Pancreas (tissue), 10 donors: ENCODE results near the gene PSRC1. TPM values are rescaled to one million over a fixed set of nuclear protein-coding genes. Genes with fewer than 3 reads are reported as not detected.

ENCODE experiments used
- ATAC-seq, 4 donors: fragments of 200-7000 bp; cut with Tn5 transposase; one replicate each; pipeline versions ENCODE4 v1.8.0 to v1.9.1; 2020; ENCODE audit warnings: mild to moderate bottlenecking in 4 of 4, moderate library complexity in 4 of 4
- DNase-seq, 6 donors: peaks; one replicate each; pipeline ENCODE4 v3.0.0-alpha.2; 2020
- FAIRE-seq: peaks from 2 replicates; lab custom pipeline; 2012; peaks lifted over from hg19 to GRCh38; lab: Jason Lieb, UNC
- H3K27ac ChIP-seq, 4 donors: fragments of 200-600 bp; sonication (generic); 1 replicate in 3 of 4; 2 replicates in 1 of 4; pipeline versions ENCODE4 v1.5.0 to v1.8.0; 2020
- H3K27me3 ChIP-seq, 4 donors: fragments of 200-600 bp; one replicate each; pipeline ENCODE4 v1.8.0; 2021
- H3K36me3 ChIP-seq, 3 donors: fragments of 200-600 bp; sonication (generic) in 1 of 3; one replicate each; pipeline versions ENCODE4 v1.5.0 to v1.8.0; 2020 to 2021
- H3K4me1 ChIP-seq, 3 donors: fragments of 200-600 bp; one replicate each; pipeline ENCODE4 v1.8.0; 2021
- H3K4me3 ChIP-seq, 4 donors: fragments of 200-600 bp; sonication (generic) in 2 of 4; one replicate each; pipeline versions ENCODE4 v1.5.0 to v1.8.0; 2020 to 2021
- H3K9me3 ChIP-seq, 4 donors: fragments of 200-600 bp; one replicate each; pipeline ENCODE4 v1.8.0; 2021
- CTCF ChIP-seq, 4 donors: fragments of 200-600 bp; sonication (generic) in 3 of 4; IDR thresholded peaks; one replicate each; pipeline versions ENCODE4 v1.5.0 to v1.8.0; 2021; ENCODE audit warnings: antibody characterized with exemption in 4 of 4
- WGBS, 2 donors: extraction: QIAGEN DNeasy Blood & Tissue Kit; methylation state at CpG; one replicate each; pipeline ENCODE4 v1.1.7; 2013; 5-methylcytosine and 5-hydroxymethylcytosine counted together
- intact Hi-C, 3 donors: fragments of 100-400 bp; cut with DNase I; formaldehyde crosslinking; loops; one replicate each; pipeline versions ENCODE4 v1.11.1 to v1.14.2; 2022
- polyA plus RNA-seq, 2 donors: library from polyadenylated mRNA; stranded (reverse); fragments of 200-250 nt; gene quantifications; one replicate each; pipeline ENCODE4 v1.2.3, GENCODE V29; 2013
- total RNA-seq, 6 donors: library from RNA; stranded (reverse); fragmentation: NEBNext Ultra II Directional in 4 of 6; extraction: Animal tissue kit (Norgen Biotek cat#: 25700) in 4 of 6; gene quantifications; one replicate each; pipeline versions ENCODE4 v1.2.1 to v1.2.4, GENCODE V29; 2021 to 2023
- donor health status: healthy with polysubstance abuse.
- donor health status: DM: no; HTN: no; CAD: no; lungs with moderate emphysema.
- donor health status: DM: no; HTN: no; CAD: no.
- donor health status: control.
- donor health status: control.
- donor health status: Bipolar disorder and iron deficiency.
- donor health status: DM: yes; HTN: yes; CAD: no.
- donor health status: DM: no; HTN: no; CAD: no.
- donor health status: DM: no; HTN: no; CAD: no.
- donor health status: DM: yes; HTN: yes; CAD: no.

The PSRC1 gene
- total and polyA plus RNA-seq, 8 donors, result 0.08 to 5.4 (median 0.91) TPM

GRCh38 chr1:109253803-109254620 is 28.9 kb downstream of the PSRC1 start:
- intact Hi-C loops, result loop anchor here in 1 of 3 donors (5.0 kb wide), 1 partner anchor 278 kb away; no protein-coding TSS in a partner anchor
- Histone ChIP-seq H3K27me3 (no peaks in the 10 kb centered on the region), H3K4me1 (peaks cover 0 to 2% (median 0%) of the 10 kb centered on the region in 3 donors), H3K36me3 (no peaks in the 10 kb centered on the region), H3K27ac (peak overlapping the region in 3 of 4 donors; percentile 41 to 62 (median 55)), H3K4me3 (no peak overlapping the region), H3K9me3 (no peaks in the 10 kb centered on the region)
- DNase-seq (no peak), FAIRE-seq (no peak), ATAC-seq (peak in 1 of 4 donors; percentile 10)
- TF ChIP-seq CTCF (IDR thresholded peaks at IDR 0.05), result no peak
- 48 to 56% methylated on average over 9 of the region's 9 CpGs for WGBS, 2 donors

GRCh38 chr1:109252893-109253802 is 29.8 kb downstream of the PSRC1 start:
- Histone ChIP-seq H3K27ac (peak overlapping the region in 3 of 4 donors; percentile 41 to 62 (median 55)), H3K36me3 (no peaks in the 10 kb centered on the region), H3K27me3 (no peaks in the 10 kb centered on the region), H3K4me3 (no peak overlapping the region), H3K9me3 (no peaks in the 10 kb centered on the region), H3K4me1 (peaks cover 0 to 4% (median 0%) of the 10 kb centered on the region in 3 donors)
- DNase-seq, result no peak
- no peak for TF ChIP-seq CTCF (IDR thresholded peaks at IDR 0.05)
- intact Hi-C loops, result loop anchor here in 1 of 3 donors (5.0 kb wide), 1 partner anchor 279 kb away; no protein-coding TSS in a partner anchor
- FAIRE-seq, result no peak
- 79 to 86% methylated on average over 33 of the region's 33 CpGs for WGBS, 2 donors
- ATAC-seq, result peak in 3 of 4 donors; percentile 19 to 51 (median 34)

DNA sequence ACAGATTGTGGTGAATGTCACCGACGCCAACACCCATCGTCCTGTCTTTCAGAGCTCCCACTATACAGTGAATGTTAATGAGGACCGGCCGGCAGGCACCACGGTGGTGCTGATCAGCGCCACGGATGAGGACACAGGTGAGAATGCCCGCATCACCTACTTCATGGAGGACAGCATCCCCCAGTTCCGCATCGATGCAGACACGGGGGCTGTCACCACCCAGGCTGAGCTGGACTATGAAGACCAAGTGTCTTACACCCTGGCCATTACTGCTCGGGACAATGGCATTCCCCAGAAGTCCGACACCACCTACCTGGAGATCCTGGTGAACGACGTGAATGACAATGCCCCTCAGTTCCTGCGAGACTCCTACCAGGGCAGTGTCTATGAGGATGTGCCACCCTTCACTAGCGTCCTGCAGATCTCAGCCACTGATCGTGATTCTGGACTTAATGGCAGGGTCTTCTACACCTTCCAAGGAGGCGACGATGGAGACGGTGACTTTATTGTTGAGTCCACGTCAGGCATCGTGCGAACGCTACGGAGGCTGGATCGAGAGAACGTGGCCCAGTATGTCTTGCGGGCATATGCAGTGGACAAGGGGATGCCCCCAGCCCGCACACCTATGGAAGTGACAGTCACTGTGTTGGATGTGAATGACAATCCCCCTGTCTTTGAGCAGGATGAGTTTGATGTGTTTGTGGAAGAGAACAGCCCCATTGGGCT is 30.6 kb downstream of the PSRC1 start:
- Histone ChIP-seq H3K4me3 (no peak overlapping the region), H3K36me3 (no peaks in the 10 kb centered on the region), H3K9me3 (no peaks in the 10 kb centered on the region), H3K4me1 (peaks cover 0 to 4% (median 0%) of the 10 kb centered on the region in 3 donors), H3K27ac (no peak overlapping the region), H3K27me3 (no peaks in the 10 kb centered on the region)
- ATAC-seq (no peak), DNase-seq (no peak), FAIRE-seq (no peak)
- intact Hi-C loops, result loop anchor here in 1 of 3 donors (5.0 kb wide), 1 partner anchor 280 kb away; no protein-coding TSS in a partner anchor
- WGBS, 2 donors, result 95 to 96% methylated on average over 31 of the region's 31 CpGs
- TF ChIP-seq CTCF (IDR thresholded peaks at IDR 0.05), result no peak

DNA sequence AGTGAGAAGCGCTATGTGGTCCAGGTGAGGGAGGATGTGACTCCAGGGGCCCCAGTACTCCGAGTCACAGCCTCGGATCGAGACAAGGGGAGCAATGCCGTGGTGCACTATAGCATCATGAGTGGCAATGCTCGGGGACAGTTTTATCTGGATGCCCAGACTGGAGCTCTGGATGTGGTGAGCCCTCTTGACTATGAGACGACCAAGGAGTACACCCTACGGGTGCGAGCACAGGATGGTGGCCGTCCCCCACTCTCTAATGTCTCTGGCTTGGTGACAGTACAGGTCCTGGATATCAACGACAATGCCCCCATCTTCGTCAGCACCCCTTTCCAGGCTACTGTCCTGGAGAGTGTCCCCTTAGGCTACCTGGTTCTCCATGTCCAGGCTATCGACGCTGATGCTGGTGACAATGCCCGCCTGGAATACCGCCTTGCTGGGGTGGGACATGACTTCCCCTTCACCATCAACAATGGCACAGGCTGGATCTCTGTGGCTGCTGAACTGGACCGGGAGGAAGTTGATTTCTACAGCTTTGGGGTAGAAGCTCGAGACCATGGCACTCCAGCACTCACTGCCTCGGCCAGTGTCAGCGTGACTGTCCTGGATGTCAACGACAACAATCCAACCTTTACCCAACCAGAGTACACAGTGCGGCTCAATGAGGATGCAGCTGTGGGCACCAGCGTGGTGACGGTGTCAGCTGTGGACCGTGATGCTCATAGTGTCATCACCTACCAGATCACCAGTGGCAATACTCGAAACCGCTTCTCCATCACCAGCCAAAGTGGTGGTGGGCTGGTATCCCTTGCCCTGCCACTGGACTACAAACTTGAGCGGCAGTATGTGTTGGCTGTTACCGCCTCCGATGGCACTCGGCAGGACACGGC is 31.4 kb downstream of the PSRC1 start:
- Histone ChIP-seq H3K27me3 (no peaks in the 10 kb centered on the region), H3K4me3 (no peak overlapping the region), H3K36me3 (no peaks in the 10 kb centered on the region), H3K4me1 (peaks cover 0 to 4% (median 0%) of the 10 kb centered on the region in 3 donors), H3K27ac (no peak overlapping the region), H3K9me3 (no peaks in the 10 kb centered on the region)
- WGBS, 2 donors, result 96% methylated on average over 32 of the region's 32 CpGs
- no peak for TF ChIP-seq CTCF (IDR thresholded peaks at IDR 0.05)
- intact Hi-C loops, result loop anchor here in 1 of 3 donors (5.0 kb wide), 1 partner anchor 281 kb away; no protein-coding TSS in a partner anchor
- ATAC-seq, result no peak
- DNase-seq, result no peak
- no peak for FAIRE-seq
